Cardiac muscle cell (in vitro differentiated cells and primary cell): Measurements from ENCODE around the gene UBE2H. TPM values are rescaled to one million over a fixed set of nuclear protein-coding genes. Genes with fewer than 3 reads are reported as not detected.

Experiments
- DNase-seq, 2 donors: peaks; one replicate each; pipeline versions ENCODE4 v3.0.0 to v3.0.0-alpha.2; 2010 to 2017; ENCODE audit warnings: low read depth in 1 of 2, low spot score in 1 of 2
- H3K27ac ChIP-seq: fragments of 200-600 bp; sonication (generic); 2 replicates; pipeline ENCODE4 v1.5.1; 2016
- H3K27me3 ChIP-seq: fragments of 200-600 bp; sonication (generic); 2 replicates; pipeline ENCODE4 v1.6.0; 2016; ENCODE audit warnings: control low read depth
- H3K36me3 ChIP-seq: fragments of 200-600 bp; sonication (generic); 2 replicates; pipeline ENCODE4 v1.5.1; 2016; ENCODE audit warnings: control low read depth
- H3K4me1 ChIP-seq: fragments of 200-600 bp; sonication (generic); 2 replicates; pipeline ENCODE4 v1.8.1; 2017; ENCODE audit warnings: low read depth, mild to moderate bottlenecking, mixed run types
- H3K4me3 ChIP-seq: fragments of 200-600 bp; sonication (generic); 2 replicates; pipeline ENCODE4 v1.5.1; 2016; ENCODE audit warnings: mild to moderate bottlenecking
- H3K9me3 ChIP-seq: fragments of 200-600 bp; sonication (generic); 2 replicates; pipeline ENCODE4 v1.5.1; 2017; ENCODE audit warnings: low read depth, mild to moderate bottlenecking, control low read depth
- polyA plus RNA-seq: library from polyadenylated mRNA; unstranded; fragments of >200 nt; fragmentation: Nextera tagmentation; extraction: Ambion mirVana; gene quantifications from 2 replicates; pipeline ENCODE4 v1.2.1, GENCODE V29; 2016
- total RNA-seq: library from RNA; depleted of rRNA; stranded (reverse); fragments of >200 nt; gene quantifications from 2 replicates; pipeline ENCODE4 v1.2.3, GENCODE V29; 2016
- TF ChIP-seq, protein P1 (sequence below): IDR thresholded peaks from 2 replicates; pipeline ENCODE4 v1.5.1; 2012; ENCODE audit warnings: low read depth, mild to moderate bottlenecking, low read length

UBE2H gene
- total and polyA plus RNA-seq, 2 experiments from 2014 or later = 140 to 409 TPM

DNA sequence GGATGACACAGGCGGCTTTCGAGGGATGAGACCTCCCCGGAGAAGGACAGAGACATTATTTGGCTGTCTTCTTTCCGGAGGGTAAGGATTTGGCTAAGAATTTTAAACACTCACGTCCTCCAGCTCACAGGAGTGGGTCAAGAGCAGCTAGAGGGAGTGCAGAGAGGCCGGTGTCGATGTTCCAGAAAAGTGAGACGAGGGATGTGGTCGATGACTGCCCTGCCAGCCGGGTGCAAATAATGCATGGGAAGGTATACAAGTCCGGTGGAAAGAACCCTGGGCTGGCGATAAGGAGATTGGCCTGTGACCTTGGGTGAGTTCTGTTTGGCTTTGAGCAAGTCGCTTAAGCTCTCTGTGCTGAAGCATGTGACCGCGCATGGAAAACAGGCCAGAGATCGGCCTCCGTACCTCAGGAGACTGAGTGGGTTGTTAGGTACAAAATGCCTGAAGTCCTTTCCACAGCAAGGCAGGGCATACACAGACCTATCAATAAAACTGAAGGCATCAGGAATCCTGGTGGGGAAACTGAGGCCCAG lies 149.1 kb downstream of the UBE2H start:
- DNase-seq = no peak
- no peaks in the 10 kb centered on the region for H3K4me1 ChIP-seq
- no peak overlapping the region for H3K27ac ChIP-seq
- no peaks in the 10 kb centered on the region for H3K36me3 ChIP-seq
- TF ChIP-seq, protein P1, sequence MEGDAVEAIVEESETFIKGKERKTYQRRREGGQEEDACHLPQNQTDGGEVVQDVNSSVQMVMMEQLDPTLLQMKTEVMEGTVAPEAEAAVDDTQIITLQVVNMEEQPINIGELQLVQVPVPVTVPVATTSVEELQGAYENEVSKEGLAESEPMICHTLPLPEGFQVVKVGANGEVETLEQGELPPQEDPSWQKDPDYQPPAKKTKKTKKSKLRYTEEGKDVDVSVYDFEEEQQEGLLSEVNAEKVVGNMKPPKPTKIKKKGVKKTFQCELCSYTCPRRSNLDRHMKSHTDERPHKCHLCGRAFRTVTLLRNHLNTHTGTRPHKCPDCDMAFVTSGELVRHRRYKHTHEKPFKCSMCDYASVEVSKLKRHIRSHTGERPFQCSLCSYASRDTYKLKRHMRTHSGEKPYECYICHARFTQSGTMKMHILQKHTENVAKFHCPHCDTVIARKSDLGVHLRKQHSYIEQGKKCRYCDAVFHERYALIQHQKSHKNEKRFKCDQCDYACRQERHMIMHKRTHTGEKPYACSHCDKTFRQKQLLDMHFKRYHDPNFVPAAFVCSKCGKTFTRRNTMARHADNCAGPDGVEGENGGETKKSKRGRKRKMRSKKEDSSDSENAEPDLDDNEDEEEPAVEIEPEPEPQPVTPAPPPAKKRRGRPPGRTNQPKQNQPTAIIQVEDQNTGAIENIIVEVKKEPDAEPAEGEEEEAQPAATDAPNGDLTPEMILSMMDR = no peak
- no peak overlapping the region for H3K4me3 ChIP-seq
- no peaks in the 10 kb centered on the region for H3K27me3 ChIP-seq
- no peaks in the 10 kb centered on the region for H3K9me3 ChIP-seq

DNA sequence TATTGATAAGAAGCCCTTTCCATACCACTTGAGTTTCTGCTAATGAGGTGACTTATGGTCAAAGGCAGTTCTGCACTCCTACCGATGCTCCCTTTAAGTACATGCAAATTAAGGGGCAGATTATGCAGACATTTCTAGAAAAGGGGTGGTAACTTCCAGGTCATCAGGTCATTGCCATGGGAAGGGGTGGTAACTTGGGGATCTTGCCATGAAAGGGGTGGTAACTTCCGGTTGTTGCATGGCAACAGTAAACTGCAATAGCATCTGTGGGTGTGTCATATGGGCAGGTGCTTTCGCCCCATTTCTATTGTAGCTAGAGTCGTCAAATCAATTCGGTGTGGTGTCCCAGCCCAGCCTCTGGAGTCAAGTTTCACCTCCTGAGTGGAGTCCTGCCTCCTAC lies 150.9 kb downstream of the UBE2H start:
- TF ChIP-seq, protein P1 = no peak
- no peaks in the 10 kb centered on the region for H3K4me1 ChIP-seq
- no peaks in the 10 kb centered on the region for H3K9me3 ChIP-seq
- H3K4me3 ChIP-seq = no peak overlapping the region
- H3K27me3 ChIP-seq = no peaks in the 10 kb centered on the region
- no peak overlapping the region for H3K27ac ChIP-seq
- no peaks in the 10 kb centered on the region for H3K36me3 ChIP-seq
- no peak for DNase-seq

DNA sequence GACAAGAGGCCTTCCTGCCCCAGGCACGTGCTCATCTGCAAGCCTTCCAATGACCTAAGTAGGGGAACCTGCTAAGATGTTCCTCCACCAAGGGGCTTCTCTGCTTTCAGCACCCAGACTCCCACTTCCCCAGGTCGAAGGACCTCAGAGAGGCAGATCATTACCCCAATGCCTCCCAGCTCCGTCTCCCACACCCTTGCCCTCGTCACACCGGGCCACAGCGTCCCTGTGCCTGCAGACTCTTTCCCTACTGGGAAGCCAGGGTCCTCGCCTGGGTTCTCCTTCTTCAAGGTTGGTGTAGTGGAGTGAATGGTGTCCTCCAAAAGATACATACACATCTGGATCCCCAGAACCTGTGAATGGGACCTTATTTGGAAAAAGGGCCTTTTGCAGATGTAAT lies 151.9 kb downstream of the UBE2H start:
- Histone ChIP-seq H3K27me3 (no peaks in the 10 kb centered on the region), H3K36me3 (no peaks in the 10 kb centered on the region), H3K4me3 (no peak overlapping the region), H3K27ac (no peak overlapping the region), H3K4me1 (no peaks in the 10 kb centered on the region), H3K9me3 (no peaks in the 10 kb centered on the region)
- no peak for DNase-seq
- TF ChIP-seq, protein P1 = no peak

DNA sequence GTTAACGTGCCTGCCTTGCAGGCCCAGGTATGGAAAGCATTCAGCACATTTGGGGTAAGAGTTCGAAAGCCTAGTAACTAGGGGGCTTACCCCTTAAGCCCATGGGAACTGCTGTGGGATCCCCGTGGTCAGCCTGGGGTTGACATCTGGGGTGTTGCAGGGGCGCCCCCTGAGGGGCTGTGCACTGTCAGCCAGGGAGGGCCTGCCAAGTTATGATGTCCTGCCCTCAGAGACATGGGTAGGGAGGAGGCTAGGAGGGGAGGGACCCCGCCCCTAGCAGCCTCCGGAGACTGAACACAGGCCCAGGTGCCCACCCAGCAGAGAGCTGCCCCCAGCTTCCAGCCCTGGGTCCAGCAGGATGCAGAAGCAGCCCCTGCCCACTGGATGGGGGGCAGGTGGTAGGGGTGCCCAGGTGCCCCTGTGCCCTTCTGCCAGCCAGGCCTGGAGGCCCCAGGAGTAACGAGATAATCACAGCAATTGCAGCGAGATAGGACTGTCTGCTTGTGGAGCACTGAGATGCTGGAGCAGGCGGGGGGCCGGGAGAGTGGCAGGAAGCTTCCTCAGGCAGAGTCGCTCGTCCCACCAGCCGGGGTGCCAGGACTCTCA lies 153.3 kb downstream of the UBE2H start:
- TF ChIP-seq, protein P1 = no peak
- Histone ChIP-seq H3K27ac (no peak overlapping the region), H3K4me1 (no peaks in the 10 kb centered on the region)

DNA sequence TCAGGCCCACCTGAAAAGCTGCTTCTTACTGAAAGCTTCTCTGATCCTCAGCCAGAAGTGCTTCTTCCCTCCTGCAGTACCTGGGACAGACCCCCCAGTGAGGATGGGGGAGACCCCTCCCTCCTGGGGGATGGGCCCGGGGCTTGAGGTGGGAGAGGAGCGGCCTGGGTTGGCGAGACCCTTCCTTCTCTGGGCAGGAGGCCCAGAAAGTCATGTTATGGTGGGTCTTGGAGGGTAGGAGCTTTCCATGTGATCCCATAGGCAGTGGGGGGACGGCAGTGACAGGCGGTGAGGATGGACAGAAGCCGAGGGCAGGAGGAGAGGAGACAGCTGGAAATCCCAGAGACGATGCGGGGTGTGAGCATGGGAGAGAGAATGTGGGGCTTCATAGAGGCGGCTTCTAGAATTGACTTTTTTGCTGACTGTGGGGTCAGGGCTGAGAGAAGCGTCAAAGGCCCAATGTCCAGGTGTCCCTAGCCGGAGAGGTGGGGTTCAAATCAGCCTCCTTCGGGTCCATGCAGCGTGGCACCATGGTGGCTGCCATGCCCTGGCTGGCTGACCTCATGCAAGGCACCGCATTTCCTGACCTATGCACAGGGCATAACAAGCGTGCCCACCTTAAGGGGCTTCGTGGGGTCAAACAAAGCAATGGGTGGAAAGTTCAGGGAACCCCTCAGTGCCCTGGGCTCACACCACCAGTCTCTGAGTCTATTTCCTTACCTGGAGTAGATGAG lies 154.0 kb downstream of the UBE2H start:
- H3K4me1 ChIP-seq = no peaks in the 10 kb centered on the region
- no peak overlapping the region for H3K4me3 ChIP-seq
- no peaks in the 10 kb centered on the region for H3K36me3 ChIP-seq
- no peaks in the 10 kb centered on the region for H3K9me3 ChIP-seq
- no peak overlapping the region for H3K27ac ChIP-seq
- TF ChIP-seq, protein P1 = no peak
- no peaks in the 10 kb centered on the region for H3K27me3 ChIP-seq
- no peak for DNase-seq

More for the DNA sequence above, 153.3 kb downstream of the UBE2H start:
- DNase-seq = no peak
- Histone ChIP-seq H3K9me3 (no peaks in the 10 kb centered on the region), H3K27me3 (no peaks in the 10 kb centered on the region), H3K36me3 (no peaks in the 10 kb centered on the region), H3K4me3 (no peak overlapping the region)
